ENCODE measurements around the gene CARMIL3.

GRCh38 chr14:24069411-24069735, 17.6 kb downstream of the CARMIL3 start:
- no peak for TF ChIP-seq PATZ1 (CRISPR knock-in tag; IDR thresholded peaks at IDR 0.05; ENCODE audit: borderline replicate concordance)
- no peak for TF ChIP-seq SNAI2 (CRISPR knock-in tag; IDR thresholded peaks at IDR 0.05)
- TF ChIP-seq ISL1 (CRISPR knock-in tag; IDR thresholded peaks at IDR 0.05) = no peak
- TF ChIP-seq ZNF70 (CRISPR knock-in tag; IDR thresholded peaks at IDR 0.05) = no peak
- TF ChIP-seq CSRNP3 (CRISPR knock-in tag; IDR thresholded peaks at IDR 0.05) = no peak

Data from SK-N-SH treated with all-trans-retinoic acid at 6 μM for 48 hours (cell line).